Measurements from ENCODE around the gene TMEM222. TPM values are rescaled to one million over a fixed set of nuclear protein-coding genes. Genes with fewer than 3 reads are reported as not detected.
"Not testable (repeated sequence)": the region's sequence is repeated elsewhere in the genome, so short reads cannot be mapped to it uniquely, and the experiment has no call there.

The TMEM222 gene, protein sequence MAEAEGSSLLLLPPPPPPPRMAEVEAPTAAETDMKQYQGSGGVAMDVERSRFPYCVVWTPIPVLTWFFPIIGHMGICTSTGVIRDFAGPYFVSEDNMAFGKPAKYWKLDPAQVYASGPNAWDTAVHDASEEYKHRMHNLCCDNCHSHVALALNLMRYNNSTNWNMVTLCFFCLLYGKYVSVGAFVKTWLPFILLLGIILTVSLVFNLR
- 19.4 TPM for total RNA-seq
- long read RNA-seq, transcript TMEM222-211 (6 exons, 1,613 nt) = major isoform, 36 of 48 reads
- long read RNA-seq, partial matches to known transcripts = 0 of 48 reads
- long read RNA-seq, other reads (novel, unspliced or antisense) = 7 of 48 reads

- intact Hi-C loops (cut with micrococcal nuclease) = no loop called here
Measured at GRCh38 chr1:27321813-27322568, at the start of gene TMEM222. TSS of gene TMEM222 (plus strand) at chr1:27322163. CDS start at chr1:27322198, 35 bp downstream.

GRCh38 chr1:27274204-27274603, 47.8 kb upstream of the TMEM222 start:
- H3K4me3 ChIP-seq = no peak overlapping the region

More at GRCh38 chr1:27321813-27322568, at the start of gene TMEM222:
- peak; percentile 98 for DNase-seq
- peaks cover 53% of the 10 kb centered on the region for H3K4me1 ChIP-seq
- no peaks in the 10 kb centered on the region for H3K27me3 ChIP-seq (ENCODE audit: low read depth)
- TF ChIP-seq, protein P1, sequence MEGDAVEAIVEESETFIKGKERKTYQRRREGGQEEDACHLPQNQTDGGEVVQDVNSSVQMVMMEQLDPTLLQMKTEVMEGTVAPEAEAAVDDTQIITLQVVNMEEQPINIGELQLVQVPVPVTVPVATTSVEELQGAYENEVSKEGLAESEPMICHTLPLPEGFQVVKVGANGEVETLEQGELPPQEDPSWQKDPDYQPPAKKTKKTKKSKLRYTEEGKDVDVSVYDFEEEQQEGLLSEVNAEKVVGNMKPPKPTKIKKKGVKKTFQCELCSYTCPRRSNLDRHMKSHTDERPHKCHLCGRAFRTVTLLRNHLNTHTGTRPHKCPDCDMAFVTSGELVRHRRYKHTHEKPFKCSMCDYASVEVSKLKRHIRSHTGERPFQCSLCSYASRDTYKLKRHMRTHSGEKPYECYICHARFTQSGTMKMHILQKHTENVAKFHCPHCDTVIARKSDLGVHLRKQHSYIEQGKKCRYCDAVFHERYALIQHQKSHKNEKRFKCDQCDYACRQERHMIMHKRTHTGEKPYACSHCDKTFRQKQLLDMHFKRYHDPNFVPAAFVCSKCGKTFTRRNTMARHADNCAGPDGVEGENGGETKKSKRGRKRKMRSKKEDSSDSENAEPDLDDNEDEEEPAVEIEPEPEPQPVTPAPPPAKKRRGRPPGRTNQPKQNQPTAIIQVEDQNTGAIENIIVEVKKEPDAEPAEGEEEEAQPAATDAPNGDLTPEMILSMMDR (IDR thresholded peaks at IDR 0.05; ENCODE audit: borderline replicate concordance) = peak; percentile 47
- peak within 1 kb of the TSS; percentile 91 for H3K27ac ChIP-seq (replicated peaks)
- H3K4me3 ChIP-seq = peak within 1 kb of the TSS; percentile 82
- H3K36me3 ChIP-seq = peaks cover 22% of the 10 kb centered on the region
- H3K9me3 ChIP-seq (replicated peaks) = no peaks in the 10 kb centered on the region

DNA sequence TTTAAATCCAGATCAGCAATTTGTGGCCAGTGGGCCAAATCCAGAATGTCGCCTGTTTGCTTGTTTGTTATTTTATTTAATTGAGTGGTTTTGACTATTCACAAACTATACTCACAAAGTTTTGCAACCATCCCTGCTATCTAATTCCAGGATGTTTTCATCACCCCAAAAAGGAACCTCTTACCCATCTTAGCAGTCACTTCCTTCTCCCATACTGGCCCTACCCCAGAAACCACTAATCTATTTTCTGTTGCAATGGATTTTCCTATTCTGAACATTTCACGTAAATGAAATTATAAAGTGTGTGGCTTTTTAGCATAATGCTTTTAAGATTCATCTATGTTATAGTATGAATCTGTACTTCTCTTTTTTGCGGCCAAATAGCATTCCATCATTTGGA, 46.3 kb upstream of the TMEM222 start:
- H3K27me3 ChIP-seq (ENCODE audit: low read depth) = no peaks in the 10 kb centered on the region
- H3K4me1 ChIP-seq = no peaks in the 10 kb centered on the region
- no peak overlapping the region for H3K27ac ChIP-seq (replicated peaks)
- H3K36me3 ChIP-seq = peaks cover 25% of the 10 kb centered on the region
- peaks cover 17% of the 10 kb centered on the region for H3K9me3 ChIP-seq (replicated peaks)
- no peak for DNase-seq
- no peak overlapping the region for H3K4me3 ChIP-seq
- intact Hi-C loops (cut with micrococcal nuclease) = no loop called here
- TF ChIP-seq, protein P1 (IDR thresholded peaks at IDR 0.05; ENCODE audit: borderline replicate concordance) = no peak

More at GRCh38 chr1:27274204-27274603, 47.8 kb upstream of the TMEM222 start:
- Histone ChIP-seq H3K4me1 (no peaks in the 10 kb centered on the region), H3K36me3 (peaks cover 25% of the 10 kb centered on the region), H3K9me3 (replicated peaks) (peaks cover 17% of the 10 kb centered on the region), H3K27ac (replicated peaks) (no peak overlapping the region), H3K27me3 (ENCODE audit: low read depth) (no peaks in the 10 kb centered on the region)
- intact Hi-C loops (cut with micrococcal nuclease) = no loop called here
- no peak for DNase-seq
- TF ChIP-seq, protein P1 (IDR thresholded peaks at IDR 0.05; ENCODE audit: borderline replicate concordance) = no peak

DNA sequence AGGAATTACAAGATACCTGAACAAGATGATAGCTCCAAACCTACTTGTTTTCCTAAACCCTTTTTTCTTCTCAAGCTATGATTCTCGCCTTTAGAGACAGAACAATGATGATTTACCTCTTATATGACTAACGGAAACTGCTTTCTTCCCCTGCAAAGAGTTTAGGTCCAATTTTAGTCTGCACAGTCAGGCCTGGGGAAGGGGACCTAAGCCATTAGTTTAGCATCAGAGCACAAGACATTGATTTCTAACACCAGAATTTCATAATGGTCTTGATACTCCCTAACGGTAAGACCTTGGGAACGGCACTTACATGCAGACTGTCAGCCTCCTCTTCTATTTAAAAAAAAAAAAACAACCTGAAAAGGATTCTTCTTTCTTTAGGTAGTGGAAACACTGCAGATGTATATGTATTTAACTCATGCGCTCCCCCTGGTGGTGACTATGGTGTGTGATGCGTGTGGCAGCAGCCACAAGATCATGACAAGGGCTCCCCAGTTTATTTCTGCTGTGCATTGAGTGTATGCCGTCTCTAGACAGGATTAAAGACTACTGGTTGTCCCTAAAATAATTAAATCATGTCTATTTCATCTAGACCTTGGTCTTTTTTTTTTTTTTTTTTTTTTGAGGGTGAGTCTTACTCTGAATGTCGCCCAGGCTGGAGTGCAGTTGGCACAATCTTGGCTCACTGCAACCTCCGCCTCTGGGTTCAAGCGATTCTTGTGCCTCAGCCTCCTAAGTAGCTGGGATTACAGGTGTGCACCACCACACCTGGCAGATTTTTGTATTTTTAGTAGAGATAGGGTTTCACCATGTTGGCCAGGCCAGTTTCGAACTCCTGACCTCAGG, 37.3 kb upstream of the TMEM222 start:
- H3K36me3 ChIP-seq = peaks cover 25% of the 10 kb centered on the region
- DNase-seq = peak; percentile 72
- TF ChIP-seq, protein P1 (IDR thresholded peaks at IDR 0.05; ENCODE audit: borderline replicate concordance) = peak; percentile 91
- no peaks in the 10 kb centered on the region for H3K27me3 ChIP-seq (ENCODE audit: low read depth)
- no peaks in the 10 kb centered on the region for H3K4me1 ChIP-seq
- H3K4me3 ChIP-seq = no peak overlapping the region
- intact Hi-C loops (cut with micrococcal nuclease) = loop anchor here (5.0 kb wide), 1 partner anchor 182 kb away; no protein-coding TSS in a partner anchor
- no peaks in the 10 kb centered on the region for H3K9me3 ChIP-seq (replicated peaks)
- H3K27ac ChIP-seq (replicated peaks) = no peak overlapping the region

- Histone ChIP-seq H3K4me1 (no peaks in the 10 kb centered on the region), H3K27me3 (ENCODE audit: low read depth) (no peaks in the 10 kb centered on the region), H3K9me3 (replicated peaks) (no peaks in the 10 kb centered on the region), H3K4me3 (no peak overlapping the region), H3K27ac (replicated peaks) (no peak overlapping the region), H3K36me3 (peaks cover 28% of the 10 kb centered on the region)
- intact Hi-C loops (cut with micrococcal nuclease) = no loop called here
- DNase-seq = no peak
- TF ChIP-seq, protein P1 (IDR thresholded peaks at IDR 0.05; ENCODE audit: borderline replicate concordance) = no peak
Measured at GRCh38 chr1:27285274-27285660, 36.7 kb upstream of the TMEM222 start.

DNA sequence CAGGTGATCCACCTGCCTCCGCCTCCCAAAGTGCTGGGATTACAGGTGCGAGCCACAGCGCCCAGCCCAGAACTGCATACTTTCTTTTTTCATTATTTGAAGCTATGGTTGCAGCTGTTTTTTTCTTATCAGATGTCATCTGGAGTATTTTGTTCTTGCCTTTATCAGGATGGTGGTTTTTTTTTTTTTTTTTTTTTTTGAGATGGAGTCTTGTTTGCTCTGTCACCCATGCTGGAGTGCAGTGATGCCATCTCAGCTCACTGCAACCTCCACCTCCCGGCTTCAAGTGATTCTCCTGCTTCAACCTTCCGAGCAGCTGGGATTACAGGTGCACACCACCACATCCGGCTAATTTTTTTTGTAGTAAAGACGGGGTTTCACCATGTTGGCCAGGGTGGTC, 36.1 kb upstream of the TMEM222 start:
- H3K27me3 ChIP-seq (ENCODE audit: low read depth); intact Hi-C loops (cut with micrococcal nuclease); H3K9me3 ChIP-seq (replicated peaks); H3K4me3 ChIP-seq; H3K27ac ChIP-seq (replicated peaks); DNase-seq; H3K4me1 ChIP-seq: not testable (repeated sequence)
- H3K36me3 ChIP-seq = peaks cover 34% of the 10 kb centered on the region

DNA sequence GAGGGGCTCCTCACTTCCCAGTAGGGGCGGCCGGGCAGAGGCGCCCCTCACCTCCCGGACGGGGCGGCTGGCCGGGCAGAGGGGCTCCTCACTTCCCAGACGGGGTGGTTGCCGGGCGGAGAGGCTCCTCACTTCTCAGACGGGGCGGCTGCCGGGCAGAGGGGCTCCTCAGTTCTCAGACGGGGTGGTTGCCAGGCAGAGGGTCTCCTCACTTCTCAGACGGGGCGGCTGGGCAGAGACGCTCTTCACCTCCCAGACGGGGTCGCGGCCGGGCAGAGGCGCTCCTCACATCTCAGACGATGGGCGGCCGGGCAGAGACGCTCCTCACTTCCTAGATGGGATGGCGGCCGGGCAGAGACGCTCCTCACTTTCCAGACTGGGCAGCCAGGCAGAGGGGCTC, 32.8 kb upstream of the TMEM222 start:
- H3K4me3 ChIP-seq; H3K27ac ChIP-seq (replicated peaks); DNase-seq; H3K27me3 ChIP-seq (ENCODE audit: low read depth); H3K9me3 ChIP-seq (replicated peaks); intact Hi-C loops (cut with micrococcal nuclease): not testable (repeated sequence)
- peaks cover 19% of the 10 kb centered on the region for H3K4me1 ChIP-seq
- peaks cover 52% of the 10 kb centered on the region for H3K36me3 ChIP-seq

Data from left ventricle myocardium inferior (tissue), 1 donor.